WERI-Rb-1 (cell line): ENCODE measurements around the gene SYTL3.

Experiments used
- DNase-seq: peaks from one replicate; pipeline ENCODE4 v3.0.0-alpha.2; 2020
- H3K27ac ChIP-seq: fragments of 250-450 bp; sonication (Bioruptor Pico); 2 replicates; pipeline ENCODE4 v1.5.1; 2020; ENCODE audit warnings: mild to moderate bottlenecking, moderate library complexity
- H3K27me3 ChIP-seq: fragments of 250-450 bp; sonication (Bioruptor Pico); 2 replicates; pipeline ENCODE4 v1.5.1; 2021; ENCODE audit warnings: mild to moderate bottlenecking, low read depth, moderate library complexity; ENCODE audit not compliant: insufficient read depth, severe bottlenecking
- H3K36me3 ChIP-seq: fragments of 250-450 bp; sonication (Bioruptor Pico); 2 replicates; pipeline ENCODE4 v1.5.1; 2020; ENCODE audit warnings: mild to moderate bottlenecking, moderate library complexity
- H3K4me3 ChIP-seq: 2 replicates; pipeline ENCODE4 v1.5.1; 2011; ENCODE audit warnings: low read depth, mild to moderate bottlenecking, control low read depth, low read length
- H3K9me3 ChIP-seq: fragments of 250-450 bp; sonication (Bioruptor Pico); 2 replicates; pipeline ENCODE4 v1.5.1; 2021; ENCODE audit warnings: mild to moderate bottlenecking, moderate library complexity; ENCODE audit not compliant: severe bottlenecking
- TF ChIP-seq, protein P1 (sequence below): IDR thresholded peaks from 2 replicates; pipeline ENCODE4 v1.5.1; 2011; ENCODE audit warnings: low read depth, mild to moderate bottlenecking, control low read depth, inconsistent platforms, low read length

SYTL3 gene

GRCh38 chr6:158810155-158811095 is 160.6 kb downstream of the SYTL3 start:
- H3K27me3 ChIP-seq = no peaks in the 10 kb centered on the region
- no peak overlapping the region for H3K27ac ChIP-seq
- H3K36me3 ChIP-seq = peaks cover 66% of the 10 kb centered on the region
- DNase-seq = no peak
- no peaks in the 10 kb centered on the region for H3K9me3 ChIP-seq
- H3K4me3 ChIP-seq = no peak overlapping the region
- TF ChIP-seq, protein P1, sequence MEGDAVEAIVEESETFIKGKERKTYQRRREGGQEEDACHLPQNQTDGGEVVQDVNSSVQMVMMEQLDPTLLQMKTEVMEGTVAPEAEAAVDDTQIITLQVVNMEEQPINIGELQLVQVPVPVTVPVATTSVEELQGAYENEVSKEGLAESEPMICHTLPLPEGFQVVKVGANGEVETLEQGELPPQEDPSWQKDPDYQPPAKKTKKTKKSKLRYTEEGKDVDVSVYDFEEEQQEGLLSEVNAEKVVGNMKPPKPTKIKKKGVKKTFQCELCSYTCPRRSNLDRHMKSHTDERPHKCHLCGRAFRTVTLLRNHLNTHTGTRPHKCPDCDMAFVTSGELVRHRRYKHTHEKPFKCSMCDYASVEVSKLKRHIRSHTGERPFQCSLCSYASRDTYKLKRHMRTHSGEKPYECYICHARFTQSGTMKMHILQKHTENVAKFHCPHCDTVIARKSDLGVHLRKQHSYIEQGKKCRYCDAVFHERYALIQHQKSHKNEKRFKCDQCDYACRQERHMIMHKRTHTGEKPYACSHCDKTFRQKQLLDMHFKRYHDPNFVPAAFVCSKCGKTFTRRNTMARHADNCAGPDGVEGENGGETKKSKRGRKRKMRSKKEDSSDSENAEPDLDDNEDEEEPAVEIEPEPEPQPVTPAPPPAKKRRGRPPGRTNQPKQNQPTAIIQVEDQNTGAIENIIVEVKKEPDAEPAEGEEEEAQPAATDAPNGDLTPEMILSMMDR = no peak

GRCh38 chr6:158812611-158813010 is 162.8 kb downstream of the SYTL3 start:
- H3K27me3 ChIP-seq = no peaks in the 10 kb centered on the region
- TF ChIP-seq, protein P1 = no peak
- H3K4me3 ChIP-seq = no peak overlapping the region
- H3K9me3 ChIP-seq = no peaks in the 10 kb centered on the region
- no peak overlapping the region for H3K27ac ChIP-seq
- DNase-seq = no peak
- peaks cover 85% of the 10 kb centered on the region for H3K36me3 ChIP-seq

DNA sequence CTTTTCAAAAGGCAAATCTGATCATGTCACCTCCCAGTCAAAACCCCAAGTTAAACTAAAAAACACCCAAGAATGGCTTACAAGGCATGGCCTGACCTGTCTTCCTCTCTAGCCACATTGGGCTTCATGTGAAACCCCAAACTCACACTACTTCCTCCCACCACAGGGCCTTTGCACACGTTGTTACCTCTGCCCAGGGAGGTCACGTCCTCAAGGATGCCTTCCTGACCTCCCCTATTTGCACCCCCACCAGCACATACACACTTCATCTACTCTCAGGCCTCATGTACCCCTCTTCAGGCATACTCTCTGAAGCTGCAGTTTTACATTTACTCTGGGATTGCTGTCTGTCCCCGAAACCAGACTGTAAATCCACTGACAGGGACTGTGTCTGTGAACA is 163.2 kb downstream of the SYTL3 start:
- Histone ChIP-seq H3K27ac (no peak overlapping the region), H3K36me3 (peaks cover 84% of the 10 kb centered on the region), H3K9me3 (no peaks in the 10 kb centered on the region), H3K27me3 (no peaks in the 10 kb centered on the region), H3K4me3 (no peak overlapping the region)
- DNase-seq = no peak
- TF ChIP-seq, protein P1 = no peak
